ENCODE results near the gene UBE2J2. TPM values are rescaled to one million over a fixed set of nuclear protein-coding genes. Genes with fewer than 3 reads are reported as not detected.

Gene UBE2J2
- total RNA-seq, 4 donors from 2014 or later: 30.2 to 70.0 (median 60.0) TPM

GRCh38 chr1:1296070-1297061 lies 22.7 kb upstream of the UBE2J2 start:
- Histone ChIP-seq H3K27ac (no peak overlapping the region), H3K9me3 (no peaks in the 10 kb centered on the region), H3K4me1 (peaks cover 9% of the 10 kb centered on the region), H3K27me3 (no peaks in the 10 kb centered on the region), H3K4me3 (no peak overlapping the region), H3K36me3 (peaks cover 64% of the 10 kb centered on the region)
- WGBS: 87% methylated on average over 22 of the region's 62 CpGs
- TF ChIP-seq POLR2A (IDR thresholded peaks at IDR 0.05) (no peak), POLR2AphosphoS5 (IDR thresholded peaks at IDR 0.05) (no peak), EP300 (IDR thresholded peaks at IDR 0.05) (no peak), CTCF (IDR thresholded peaks at IDR 0.05) (no peak)
- DNase-seq (ENCODE audit: low spot score in 2 of 2): no peak

- H3K36me3 ChIP-seq: peaks cover 60% of the 10 kb centered on the region
- H3K27ac ChIP-seq: no peak overlapping the region
- TF ChIP-seq EP300 (IDR thresholded peaks at IDR 0.05): no peak
- no peak for TF ChIP-seq CTCF (IDR thresholded peaks at IDR 0.05)
- TF ChIP-seq POLR2A (IDR thresholded peaks at IDR 0.05): no peak
- TF ChIP-seq POLR2AphosphoS5 (IDR thresholded peaks at IDR 0.05): no peak
- 97% methylated on average over 18 of the region's 35 CpGs for WGBS
- no peak overlapping the region for H3K4me3 ChIP-seq
- DNase-seq (ENCODE audit: low spot score in 2 of 2): no peak
- no peaks in the 10 kb centered on the region for H3K9me3 ChIP-seq
- no peaks in the 10 kb centered on the region for H3K27me3 ChIP-seq
- H3K4me1 ChIP-seq: peaks cover 20% of the 10 kb centered on the region
Measured at GRCh38 chr1:1295154-1295923, 21.7 kb upstream of the UBE2J2 start.

GRCh38 chr1:1294250-1294890 lies 20.7 kb upstream of the UBE2J2 start:
- Histone ChIP-seq H3K27ac (no peak overlapping the region), H3K4me3 (no peak overlapping the region), H3K9me3 (no peaks in the 10 kb centered on the region), H3K27me3 (no peaks in the 10 kb centered on the region), H3K36me3 (peaks cover 51% of the 10 kb centered on the region), H3K4me1 (peaks cover 21% of the 10 kb centered on the region)
- no peak for TF ChIP-seq CTCF (IDR thresholded peaks at IDR 0.05)
- no peak for TF ChIP-seq EP300 (IDR thresholded peaks at IDR 0.05)
- TF ChIP-seq POLR2AphosphoS5 (IDR thresholded peaks at IDR 0.05): no peak
- no peak for TF ChIP-seq POLR2A (IDR thresholded peaks at IDR 0.05)
- DNase-seq (ENCODE audit: low spot score in 2 of 2): no peak
- WGBS: 92% methylated on average over 10 of the region's 58 CpGs

- no peak for TF ChIP-seq EP300 (IDR thresholded peaks at IDR 0.05)
- no peak for TF ChIP-seq POLR2AphosphoS5 (IDR thresholded peaks at IDR 0.05)
- no peak for TF ChIP-seq POLR2A (IDR thresholded peaks at IDR 0.05)
- TF ChIP-seq CTCF (IDR thresholded peaks at IDR 0.05): no peak
- Histone ChIP-seq H3K27ac (no peak overlapping the region), H3K27me3 (no peaks in the 10 kb centered on the region), H3K4me1 (peaks cover 21% of the 10 kb centered on the region), H3K9me3 (no peaks in the 10 kb centered on the region), H3K4me3 (no peak overlapping the region), H3K36me3 (peaks cover 45% of the 10 kb centered on the region)
- DNase-seq (ENCODE audit: low spot score in 2 of 2): no peak
- WGBS: 60% methylated on average over 2 of the region's 94 CpGs
Measured at GRCh38 chr1:1293263-1294249, 19.9 kb upstream of the UBE2J2 start.

Measured in suprapubic skin (tissue), 4 donors.